ENCODE measurements around the gene U2AF1L4. TPM values are rescaled to one million over a fixed set of nuclear protein-coding genes. Genes with fewer than 3 reads are reported as not detected.

Gene U2AF1L4
- total RNA-seq, 4 donors from 2014 or later: 12.6 to 20.0 (median 18.5) TPM

DNA sequence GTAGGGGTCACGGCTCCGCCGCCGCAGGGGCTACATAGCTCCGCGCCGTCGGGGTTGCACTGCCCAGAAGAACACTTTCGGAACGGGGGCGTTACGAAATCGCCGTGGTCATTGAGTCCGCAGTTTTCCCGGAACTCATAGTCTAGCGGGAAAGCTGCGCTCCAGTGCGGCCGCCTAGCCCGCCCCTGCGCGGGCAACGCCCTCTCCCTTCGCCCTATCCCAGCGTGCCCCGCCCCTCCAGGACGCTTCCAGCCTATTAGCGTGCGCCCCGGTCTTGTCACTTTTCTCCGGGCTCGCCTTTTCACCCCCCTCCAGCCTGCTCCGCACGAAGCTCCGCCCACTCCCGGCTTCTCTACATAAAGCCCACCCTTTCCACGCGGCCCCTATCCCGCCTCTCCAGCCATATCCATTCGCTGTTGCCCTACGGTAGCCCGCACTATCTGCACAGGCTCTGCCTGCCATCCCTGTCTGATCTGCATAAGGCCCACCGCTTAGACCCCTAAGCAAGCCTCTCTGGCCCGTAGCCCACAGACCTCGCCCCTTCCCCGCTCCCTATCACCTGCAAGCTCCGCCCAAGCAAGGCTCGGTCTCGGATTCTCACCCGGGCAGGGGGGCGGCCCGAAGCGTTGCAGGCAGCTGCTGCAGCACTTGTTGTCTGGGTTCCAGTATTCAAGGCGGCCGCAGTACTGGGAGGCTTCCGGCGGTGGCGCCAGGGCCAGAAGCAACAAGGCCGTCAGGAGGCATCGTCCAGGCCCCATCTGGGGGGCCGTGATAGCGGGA lies 4.6 kb downstream of the U2AF1L4 start:
- TF ChIP-seq POLR2A (IDR thresholded peaks at IDR 0.05): no peak
- TF ChIP-seq, protein P1, sequence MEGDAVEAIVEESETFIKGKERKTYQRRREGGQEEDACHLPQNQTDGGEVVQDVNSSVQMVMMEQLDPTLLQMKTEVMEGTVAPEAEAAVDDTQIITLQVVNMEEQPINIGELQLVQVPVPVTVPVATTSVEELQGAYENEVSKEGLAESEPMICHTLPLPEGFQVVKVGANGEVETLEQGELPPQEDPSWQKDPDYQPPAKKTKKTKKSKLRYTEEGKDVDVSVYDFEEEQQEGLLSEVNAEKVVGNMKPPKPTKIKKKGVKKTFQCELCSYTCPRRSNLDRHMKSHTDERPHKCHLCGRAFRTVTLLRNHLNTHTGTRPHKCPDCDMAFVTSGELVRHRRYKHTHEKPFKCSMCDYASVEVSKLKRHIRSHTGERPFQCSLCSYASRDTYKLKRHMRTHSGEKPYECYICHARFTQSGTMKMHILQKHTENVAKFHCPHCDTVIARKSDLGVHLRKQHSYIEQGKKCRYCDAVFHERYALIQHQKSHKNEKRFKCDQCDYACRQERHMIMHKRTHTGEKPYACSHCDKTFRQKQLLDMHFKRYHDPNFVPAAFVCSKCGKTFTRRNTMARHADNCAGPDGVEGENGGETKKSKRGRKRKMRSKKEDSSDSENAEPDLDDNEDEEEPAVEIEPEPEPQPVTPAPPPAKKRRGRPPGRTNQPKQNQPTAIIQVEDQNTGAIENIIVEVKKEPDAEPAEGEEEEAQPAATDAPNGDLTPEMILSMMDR (IDR thresholded peaks at IDR 0.05): peak in 1 of 3 donors; percentile 30
- 0 to 1% methylated on average over 43 to 58 of the region's 63 CpGs for WGBS, 2 donors
- peak overlapping the region; percentile 35 for H3K4me3 ChIP-seq (ENCODE audit: low read depth, poor library complexity, severe bottlenecking)
- DNase-seq (ENCODE audit: low spot score in 2 of 2): peak; percentile 97 to 100
- intact Hi-C loops (cut with DNase I; ENCODE audit: low total_unique reads): no loop called here

DNA sequence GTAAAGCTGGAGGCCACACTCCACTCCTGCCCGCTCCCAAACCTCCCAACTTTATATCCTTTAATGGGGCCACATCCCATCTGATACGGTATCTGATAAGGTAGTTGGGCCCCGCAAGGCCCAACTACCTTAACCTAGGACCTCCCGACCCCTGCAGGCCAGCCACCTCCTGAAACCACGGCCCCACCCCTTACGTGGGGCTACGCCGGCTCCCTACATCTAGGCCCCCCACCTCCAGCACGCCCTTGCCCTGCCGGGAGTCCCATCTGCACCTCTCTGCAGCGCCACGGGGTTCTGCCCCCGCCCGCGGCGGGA lies 5.2 kb downstream of the U2AF1L4 start:
- peak overlapping the region; percentile 28 for H3K4me3 ChIP-seq (ENCODE audit: low read depth, poor library complexity, severe bottlenecking)
- intact Hi-C loops (cut with DNase I; ENCODE audit: low total_unique reads): no loop called here
- no peak for TF ChIP-seq POLR2A (IDR thresholded peaks at IDR 0.05)
- TF ChIP-seq, protein P1 (IDR thresholded peaks at IDR 0.05): no peak
- 4 to 9% methylated on average over 10 to 14 of the region's 16 CpGs for WGBS, 2 donors
- DNase-seq (ENCODE audit: low spot score in 2 of 2): no peak

DNA sequence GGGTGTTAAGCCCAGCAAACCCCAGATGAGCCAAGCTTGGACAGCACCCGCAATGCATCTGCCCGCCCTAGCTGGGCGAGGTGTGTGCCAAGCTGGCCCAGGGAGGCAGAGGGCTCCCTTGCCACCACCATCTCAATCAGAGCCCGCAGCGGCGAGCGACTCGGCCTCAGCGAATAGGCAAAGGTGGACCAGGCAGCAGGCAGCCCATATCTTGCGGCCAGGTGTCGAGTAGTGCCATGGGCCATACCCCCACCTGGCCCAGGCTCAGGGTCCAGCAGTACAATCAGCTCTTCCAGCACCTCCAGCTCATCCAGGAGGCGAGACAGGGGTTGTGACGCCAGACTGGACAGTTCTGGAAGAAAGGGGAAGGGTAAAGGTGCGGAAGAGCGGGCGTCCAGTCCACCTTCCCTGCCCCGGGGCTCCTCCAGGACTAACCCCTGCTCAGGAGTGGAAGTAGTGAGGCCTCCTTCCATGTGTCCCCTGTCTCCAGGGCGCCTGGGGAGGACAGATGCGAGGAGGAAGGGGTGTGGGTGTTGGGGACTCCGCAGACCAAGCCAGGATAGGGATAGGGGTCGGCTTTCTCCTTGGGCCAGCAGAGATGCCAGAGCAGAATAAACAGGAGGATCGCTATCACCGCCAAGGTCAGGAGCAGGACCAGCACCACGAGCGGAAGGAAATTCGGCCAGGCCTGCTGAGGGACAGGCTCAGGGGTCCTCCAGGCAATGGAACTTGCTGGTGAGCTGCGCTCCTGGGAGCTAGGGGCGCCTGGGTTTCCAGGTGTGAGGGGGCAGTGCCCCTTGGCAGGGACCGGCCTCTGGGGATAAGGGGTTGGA lies 5.7 kb downstream of the U2AF1L4 start:
- intact Hi-C loops (cut with DNase I; ENCODE audit: low total_unique reads): no loop called here
- TF ChIP-seq, protein P1 (IDR thresholded peaks at IDR 0.05): no peak
- TF ChIP-seq POLR2A (IDR thresholded peaks at IDR 0.05): no peak
- no peak for DNase-seq (ENCODE audit: low spot score in 2 of 2)
- H3K4me3 ChIP-seq (ENCODE audit: low read depth, poor library complexity, severe bottlenecking): no peak overlapping the region
- WGBS, 2 donors: 70 to 74% methylated on average over 25 to 29 of the region's 29 CpGs

DNA sequence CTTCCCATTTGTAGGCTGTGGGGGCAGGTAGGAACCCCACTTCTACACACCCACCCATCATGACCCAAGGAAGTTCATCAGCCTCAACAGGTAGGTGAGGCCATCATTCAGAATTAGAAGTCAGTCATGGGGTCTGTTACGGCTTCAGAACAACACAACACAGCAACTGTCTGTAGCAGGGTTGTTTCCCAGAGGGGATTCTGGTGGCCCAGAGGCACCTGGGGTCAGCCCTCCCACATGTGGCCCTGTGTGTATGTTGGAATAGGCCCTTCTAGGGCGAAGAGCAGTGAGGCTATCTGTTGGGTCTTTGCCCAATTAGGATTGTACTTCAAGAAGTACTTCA lies 6.4 kb downstream of the U2AF1L4 start:
- H3K4me3 ChIP-seq (ENCODE audit: low read depth, poor library complexity, severe bottlenecking): no peak overlapping the region
- no peak for TF ChIP-seq POLR2A (IDR thresholded peaks at IDR 0.05)
- TF ChIP-seq, protein P1 (IDR thresholded peaks at IDR 0.05): no peak
- no peak for DNase-seq (ENCODE audit: low spot score in 2 of 2)
- intact Hi-C loops (cut with DNase I; ENCODE audit: low total_unique reads): no loop called here
- WGBS, 2 donors: 91 to 96% methylated on average over 2 of the region's 2 CpGs

DNA sequence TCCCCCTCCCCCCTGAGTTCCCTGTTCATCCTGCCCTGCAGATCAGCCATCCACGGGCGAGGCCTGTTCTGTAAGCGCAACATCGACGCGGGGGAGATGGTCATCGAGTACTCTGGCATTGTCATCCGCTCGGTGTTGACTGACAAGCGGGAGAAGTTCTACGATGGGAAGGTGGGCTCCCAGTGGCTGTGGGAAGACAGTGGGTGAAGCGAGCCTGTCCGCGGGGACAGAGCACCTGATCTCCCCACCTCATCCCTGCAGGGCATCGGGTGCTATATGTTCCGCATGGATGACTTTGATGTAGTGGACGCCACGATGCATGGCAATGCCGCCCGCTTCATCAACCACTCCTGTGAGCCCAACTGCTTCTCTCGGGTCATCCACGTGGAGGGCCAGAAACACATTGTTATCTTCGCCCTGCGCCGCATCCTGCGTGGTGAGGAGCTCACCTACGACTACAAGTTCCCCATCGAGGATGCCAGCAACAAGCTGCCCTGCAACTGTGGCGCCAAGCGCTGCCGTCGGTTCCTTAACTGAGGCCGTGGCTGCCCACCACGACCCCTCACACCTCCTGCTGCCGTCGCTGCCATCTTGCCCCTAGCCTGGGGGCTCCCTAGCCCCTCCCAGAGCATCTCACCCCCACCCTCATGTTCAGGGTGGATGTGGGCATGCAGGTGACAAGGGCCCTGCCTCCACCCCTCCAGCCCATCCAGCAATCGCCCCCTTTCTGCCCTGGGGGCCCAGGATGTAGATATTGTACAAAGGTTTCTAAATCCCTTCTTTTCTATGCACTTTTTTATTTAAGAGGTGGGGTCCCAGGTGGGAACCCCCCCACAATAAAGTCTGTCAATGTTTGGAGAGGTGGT lies 7.0 kb downstream of the U2AF1L4 start:
- TF ChIP-seq POLR2A (IDR thresholded peaks at IDR 0.05): no peak
- TF ChIP-seq, protein P1 (IDR thresholded peaks at IDR 0.05): no peak
- H3K4me3 ChIP-seq (ENCODE audit: low read depth, poor library complexity, severe bottlenecking): no peak overlapping the region
- no peak for DNase-seq (ENCODE audit: low spot score in 2 of 2)
- 89 to 90% methylated on average over 37 of the region's 37 CpGs for WGBS, 2 donors
- intact Hi-C loops (cut with DNase I; ENCODE audit: low total_unique reads): no loop called here
